Neural cell (in vitro differentiated cells): ENCODE measurements around the gene DNAH5.

Source experiments
- CTCF ChIP-seq: fragments of 450-650 bp; IDR thresholded peaks from 2 replicates; pipeline ENCODE4 v1.5.1; 2014; ENCODE audit warnings: antibody characterized with exemption, mild to moderate bottlenecking, moderate library complexity; ENCODE audit not compliant: poor library complexity, severe bottlenecking
- EP300 ChIP-seq: fragments of 450-650 bp; conservative IDR thresholded peaks from 2 replicates; pipeline ENCODE4 v1.6.1; 2014; ENCODE audit warnings: antibody characterized with exemption, mild to moderate bottlenecking, moderate library complexity; ENCODE audit not compliant: poor library complexity, severe bottlenecking
- POLR2AphosphoS5 ChIP-seq: IDR thresholded peaks from 2 replicates; pipeline ENCODE4 v1.6.1; 2012
- RAD21 ChIP-seq: fragments of 450-650 bp; conservative IDR thresholded peaks from 2 replicates; pipeline ENCODE4 v1.6.1; 2014; ENCODE audit warnings: antibody characterized with exemption, mild to moderate bottlenecking, moderate library complexity

- TF ChIP-seq CTCF (no peak), POLR2AphosphoS5 (no peak), EP300 (no peak), RAD21 (no peak)
These were observed 178.3 kb downstream of the DNAH5 start for GRCh38 chr5:13766236-13766635.
